Neural crest cell (in vitro differentiated cells): ENCODE data around the gene LIF. TPM values are rescaled to one million over a fixed set of nuclear protein-coding genes. Genes with fewer than 3 reads are reported as not detected.

Experiments
- DNase-seq: peaks from one replicate; pipeline ENCODE4 v3.0.0; 2021; ENCODE audit warnings: low read depth, mixed read lengths, low spot score
- H3K27ac Mint-ChIP-seq: one replicate; pipeline ENCODE4 v1.8.0; 2021; ENCODE audit warnings: mild to moderate bottlenecking, mixed read lengths; ENCODE audit not compliant: unreplicated experiment
- H3K27me3 Mint-ChIP-seq: 2 replicates; pipeline ENCODE4 v1.8.0; 2021; ENCODE audit warnings: low read depth, mild to moderate bottlenecking, mixed read lengths
- H3K36me3 Mint-ChIP-seq: 2 replicates; pipeline ENCODE4 v1.8.0; 2021; ENCODE audit warnings: low read depth, mild to moderate bottlenecking, mixed read lengths
- H3K4me1 Mint-ChIP-seq: 2 replicates; pipeline ENCODE4 v1.8.0; 2021; ENCODE audit warnings: mixed read lengths
- H3K4me3 Mint-ChIP-seq: one replicate; pipeline ENCODE4 v1.8.0; 2021; ENCODE audit warnings: mild to moderate bottlenecking, mixed read lengths
- H3K9me3 Mint-ChIP-seq: 2 replicates; pipeline ENCODE4 v1.8.0; 2021; ENCODE audit warnings: mixed read lengths
- total RNA-seq: library from RNA; stranded (reverse); gene quantifications from 2 replicates; pipeline ENCODE4 v1.2.1, GENCODE V29; 2021
- TF ChIP-seq, protein P1 (sequence below): fragments of 200-600 bp; sonication (generic); conservative IDR thresholded peaks from 2 replicates; pipeline ENCODE4 v1.5.0; 2021; ENCODE audit warnings: antibody characterized with exemption, mild to moderate bottlenecking

Gene LIF
- total RNA-seq, 1 donor from 2014 or later, result 1.1 TPM

DNA sequence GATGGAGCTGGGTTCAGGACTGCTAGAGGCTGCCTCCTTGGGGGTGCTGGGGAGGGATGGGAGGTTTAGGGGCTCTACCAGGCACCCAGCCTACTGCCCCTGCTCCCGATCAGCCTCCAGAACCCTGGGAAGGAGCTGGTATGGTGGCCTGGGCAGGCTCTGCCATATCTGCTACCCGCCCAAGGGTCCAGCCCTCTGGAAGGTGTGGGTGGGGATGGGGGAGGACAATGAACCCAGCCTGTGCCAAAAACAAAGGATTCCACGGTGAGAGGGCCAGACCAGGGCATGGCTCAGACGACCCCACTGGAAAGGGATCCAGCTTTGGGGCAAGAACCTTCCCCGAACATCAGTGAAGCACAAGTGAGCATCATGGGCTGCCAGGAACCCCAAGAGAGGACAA is 39.8 kb upstream of the LIF start:
- DNase-seq, result no peak
- no peaks in the 10 kb centered on the region for H3K36me3 Mint-ChIP-seq
- TF ChIP-seq, protein P1, sequence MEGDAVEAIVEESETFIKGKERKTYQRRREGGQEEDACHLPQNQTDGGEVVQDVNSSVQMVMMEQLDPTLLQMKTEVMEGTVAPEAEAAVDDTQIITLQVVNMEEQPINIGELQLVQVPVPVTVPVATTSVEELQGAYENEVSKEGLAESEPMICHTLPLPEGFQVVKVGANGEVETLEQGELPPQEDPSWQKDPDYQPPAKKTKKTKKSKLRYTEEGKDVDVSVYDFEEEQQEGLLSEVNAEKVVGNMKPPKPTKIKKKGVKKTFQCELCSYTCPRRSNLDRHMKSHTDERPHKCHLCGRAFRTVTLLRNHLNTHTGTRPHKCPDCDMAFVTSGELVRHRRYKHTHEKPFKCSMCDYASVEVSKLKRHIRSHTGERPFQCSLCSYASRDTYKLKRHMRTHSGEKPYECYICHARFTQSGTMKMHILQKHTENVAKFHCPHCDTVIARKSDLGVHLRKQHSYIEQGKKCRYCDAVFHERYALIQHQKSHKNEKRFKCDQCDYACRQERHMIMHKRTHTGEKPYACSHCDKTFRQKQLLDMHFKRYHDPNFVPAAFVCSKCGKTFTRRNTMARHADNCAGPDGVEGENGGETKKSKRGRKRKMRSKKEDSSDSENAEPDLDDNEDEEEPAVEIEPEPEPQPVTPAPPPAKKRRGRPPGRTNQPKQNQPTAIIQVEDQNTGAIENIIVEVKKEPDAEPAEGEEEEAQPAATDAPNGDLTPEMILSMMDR, result no peak
- H3K9me3 Mint-ChIP-seq, result no peaks in the 10 kb centered on the region
- H3K4me1 Mint-ChIP-seq, result peaks cover 16% of the 10 kb centered on the region
- peak overlapping the region; percentile 16 for H3K4me3 Mint-ChIP-seq
- peaks cover 3% of the 10 kb centered on the region for H3K27me3 Mint-ChIP-seq
- H3K27ac Mint-ChIP-seq, result no peak overlapping the region

GRCh38 chr22:30285846-30286200 is 39.3 kb upstream of the LIF start:
- H3K27ac Mint-ChIP-seq, result no peak overlapping the region
- peaks cover 16% of the 10 kb centered on the region for H3K4me1 Mint-ChIP-seq
- H3K27me3 Mint-ChIP-seq, result peaks cover 3% of the 10 kb centered on the region
- H3K36me3 Mint-ChIP-seq, result no peaks in the 10 kb centered on the region
- H3K4me3 Mint-ChIP-seq, result no peak overlapping the region
- DNase-seq, result no peak
- no peaks in the 10 kb centered on the region for H3K9me3 Mint-ChIP-seq
- TF ChIP-seq, protein P1, result no peak

DNA sequence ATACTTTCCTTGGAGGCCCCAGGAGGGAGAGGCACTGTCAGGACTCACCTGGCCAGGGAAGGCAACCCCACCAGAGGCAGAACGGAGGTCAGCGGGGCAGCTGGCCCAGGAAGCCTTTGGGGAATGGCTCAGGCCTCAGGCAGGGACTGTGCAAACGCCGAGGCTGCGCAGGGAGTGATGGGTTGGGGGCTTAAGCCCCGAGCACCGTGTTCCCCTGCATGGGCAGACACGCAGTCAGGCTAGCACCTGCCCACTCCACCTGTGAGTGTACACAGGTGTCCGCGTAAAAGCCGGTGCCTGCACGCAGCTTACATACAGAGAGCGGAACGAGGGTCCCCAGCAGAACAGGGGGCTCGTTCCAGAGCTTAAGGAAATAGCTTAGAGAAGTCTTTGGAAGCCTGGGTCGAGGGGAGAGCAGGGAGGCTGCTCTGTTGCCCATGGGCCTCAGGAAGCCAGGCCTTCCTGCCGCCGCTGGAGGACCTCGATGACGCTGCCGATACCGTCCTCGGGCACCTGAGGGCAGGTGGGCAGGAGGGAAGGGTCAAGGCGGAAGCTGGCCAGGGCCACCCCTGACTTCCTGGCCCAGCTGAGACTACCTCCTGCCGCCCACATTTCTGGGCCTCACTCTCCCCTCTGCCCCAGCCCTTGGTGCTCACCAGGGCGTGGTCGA is 38.8 kb upstream of the LIF start:
- Mint-ChIP-seq H3K4me1 (peaks cover 16% of the 10 kb centered on the region), H3K9me3 (no peaks in the 10 kb centered on the region), H3K27me3 (peaks cover 3% of the 10 kb centered on the region), H3K27ac (no peak overlapping the region), H3K36me3 (no peaks in the 10 kb centered on the region), H3K4me3 (peak overlapping the region; percentile 31)
- TF ChIP-seq, protein P1, result no peak
- DNase-seq, result no peak

- peaks cover 3% of the 10 kb centered on the region for H3K27me3 Mint-ChIP-seq
- TF ChIP-seq, protein P1, result no peak
- no peaks in the 10 kb centered on the region for H3K36me3 Mint-ChIP-seq
- no peak overlapping the region for H3K4me3 Mint-ChIP-seq
- peaks cover 12% of the 10 kb centered on the region for H3K4me1 Mint-ChIP-seq
- DNase-seq, result no peak
- H3K27ac Mint-ChIP-seq, result no peak overlapping the region
- H3K9me3 Mint-ChIP-seq, result no peaks in the 10 kb centered on the region
Observed at GRCh38 chr22:30284666-30285065, 38.1 kb upstream of the LIF start.

DNA sequence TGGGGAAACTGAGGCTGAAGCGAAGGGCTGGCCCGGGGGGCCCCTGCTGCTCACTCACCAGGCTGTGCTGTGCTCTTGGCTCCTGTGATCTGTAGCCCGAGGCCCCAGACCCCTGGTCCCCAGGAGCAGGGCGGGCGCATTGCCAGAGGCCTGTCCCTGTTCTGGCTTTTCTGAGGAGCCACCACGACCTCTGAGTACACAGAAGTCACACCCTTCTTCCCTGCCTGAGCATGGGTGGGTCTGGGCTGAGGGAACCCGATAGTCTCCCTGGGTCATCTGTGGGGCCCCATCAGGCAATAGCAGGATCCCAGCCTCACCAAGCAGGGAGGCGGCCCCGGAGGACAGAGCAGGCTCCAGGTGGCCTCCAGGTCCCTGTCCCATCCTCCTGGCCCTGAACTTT is 37.6 kb upstream of the LIF start:
- peaks cover 13% of the 10 kb centered on the region for H3K4me1 Mint-ChIP-seq
- H3K36me3 Mint-ChIP-seq, result no peaks in the 10 kb centered on the region
- TF ChIP-seq, protein P1, result no peak
- no peak for DNase-seq
- no peak overlapping the region for H3K27ac Mint-ChIP-seq
- no peaks in the 10 kb centered on the region for H3K9me3 Mint-ChIP-seq
- H3K4me3 Mint-ChIP-seq, result no peak overlapping the region
- peaks cover 3% of the 10 kb centered on the region for H3K27me3 Mint-ChIP-seq
